Measurements from ENCODE around the gene CCDC40. TPM values are rescaled to one million over a fixed set of nuclear protein-coding genes. Genes with fewer than 3 reads are reported as not detected.
A peak's percentile ranks its signal among the peaks of the same experiment; 100 is the strongest.

Gene CCDC40
- total and polyA plus RNA-seq, 2 of the 13 experiments (the other 11 are each of a cell fraction or from before 2014, with no cell fraction given) = 4.1 to 5.5 TPM

- TF ChIP-seq MAF1 (CRISPR knock-in tag; IDR thresholded peaks at IDR 0.05; ENCODE audit: borderline replicate concordance) = no peak
- TF ChIP-seq LBX2 (CRISPR knock-in tag; IDR thresholded peaks at IDR 0.05; ENCODE audit: borderline replicate concordance) = no peak
- TF ChIP-seq IRF1 (CRISPR knock-in tag; IDR thresholded peaks at IDR 0.05; ENCODE audit: low read depth) = no peak
- TF ChIP-seq ZNF234 (CRISPR knock-in tag; conservative IDR thresholded peaks at IDR 0.05) = no peak
- TF ChIP-seq EP300 (IDR thresholded peaks at IDR 0.05; ENCODE audit: low read depth in 2 of 2, low read length in 2 of 2) = no peak
- TF ChIP-seq EP300 (CRISPR knock-in tag; IDR thresholded peaks at IDR 0.05; ENCODE audit: borderline replicate concordance) = peak; percentile 65
- no peak for TF ChIP-seq ZNF749 (CRISPR knock-in tag; IDR thresholded peaks at IDR 0.05; ENCODE audit: borderline replicate concordance)
- no peak for TF ChIP-seq TBL1XR1 (IDR thresholded peaks at IDR 0.05; ENCODE audit: borderline replicate concordance, low read length, partially characterized antibody)
- TF ChIP-seq U2AF1 (optimal IDR thresholded peaks at IDR 0.05; ENCODE audit: low read depth, low read length) = no peak
- TF ChIP-seq ZSCAN12 (CRISPR knock-in tag; IDR thresholded peaks at IDR 0.05) = no peak
- no peak for TF ChIP-seq DZIP1 (CRISPR knock-in tag; IDR thresholded peaks at IDR 0.05)
- TF ChIP-seq PBX3 (CRISPR knock-in tag; IDR thresholded peaks at IDR 0.05; ENCODE audit: borderline replicate concordance) = no peak
- no peak for TF ChIP-seq ZNF337 (CRISPR knock-in tag; IDR thresholded peaks at IDR 0.05; ENCODE audit: borderline replicate concordance, low read depth)
- peak; percentile 19 for TF ChIP-seq SRSF1 (optimal IDR thresholded peaks at IDR 0.05; ENCODE audit: low read depth, low read length)
- TF ChIP-seq FOXO4 (CRISPR knock-in tag; conservative IDR thresholded peaks at IDR 0.05) = no peak
- TF ChIP-seq ETV5 (CRISPR knock-in tag; IDR thresholded peaks at IDR 0.05; ENCODE audit: borderline replicate concordance) = no peak
- no peak for TF ChIP-seq NR1H2 (CRISPR knock-in tag; IDR thresholded peaks at IDR 0.05; ENCODE audit: borderline replicate concordance, low read depth)
- no peak for TF ChIP-seq TERF1 (CRISPR knock-in tag; IDR thresholded peaks at IDR 0.05)
These were observed 27.6 kb downstream of the CCDC40 start (continued) for GRCh38 chr17:80063830-80064585.
